NB4 (cell line): Measurements from ENCODE around the gene UBA3.

Source experiments
- POLR2A ChIP-seq: IDR thresholded peaks from 2 replicates; pipeline ENCODE4 v1.6.1; 2011; ENCODE audit warnings: mild to moderate bottlenecking; ENCODE audit not compliant: insufficient read length; ENCODE audit errors: extremely low read depth
- TF ChIP-seq, protein P1 (sequence below): IDR thresholded peaks from one replicate; pipeline ENCODE4 v1.5.1; 2012; ENCODE audit warnings: low read depth, low read length

DNA sequence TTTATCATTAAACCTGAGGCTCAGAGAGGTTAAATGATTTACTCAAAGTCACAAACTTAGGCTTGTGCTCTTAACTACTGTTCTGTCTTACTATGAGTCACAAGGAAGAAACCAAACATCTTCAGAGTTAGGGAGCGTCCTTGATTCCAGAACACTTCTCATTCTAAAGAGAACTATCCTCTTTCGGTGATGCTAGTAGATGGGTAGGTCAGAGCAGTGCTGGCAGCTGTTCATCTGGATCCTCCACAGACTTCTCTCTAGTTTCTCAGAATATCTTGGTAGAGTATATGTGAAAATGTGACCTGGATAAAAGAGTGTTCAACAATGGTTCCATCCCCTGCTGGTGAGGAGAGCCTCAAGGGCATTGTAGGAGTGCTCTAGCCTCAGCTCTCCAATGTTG, 7.9 kb upstream of the UBA3 start:
- TF ChIP-seq, protein P1, sequence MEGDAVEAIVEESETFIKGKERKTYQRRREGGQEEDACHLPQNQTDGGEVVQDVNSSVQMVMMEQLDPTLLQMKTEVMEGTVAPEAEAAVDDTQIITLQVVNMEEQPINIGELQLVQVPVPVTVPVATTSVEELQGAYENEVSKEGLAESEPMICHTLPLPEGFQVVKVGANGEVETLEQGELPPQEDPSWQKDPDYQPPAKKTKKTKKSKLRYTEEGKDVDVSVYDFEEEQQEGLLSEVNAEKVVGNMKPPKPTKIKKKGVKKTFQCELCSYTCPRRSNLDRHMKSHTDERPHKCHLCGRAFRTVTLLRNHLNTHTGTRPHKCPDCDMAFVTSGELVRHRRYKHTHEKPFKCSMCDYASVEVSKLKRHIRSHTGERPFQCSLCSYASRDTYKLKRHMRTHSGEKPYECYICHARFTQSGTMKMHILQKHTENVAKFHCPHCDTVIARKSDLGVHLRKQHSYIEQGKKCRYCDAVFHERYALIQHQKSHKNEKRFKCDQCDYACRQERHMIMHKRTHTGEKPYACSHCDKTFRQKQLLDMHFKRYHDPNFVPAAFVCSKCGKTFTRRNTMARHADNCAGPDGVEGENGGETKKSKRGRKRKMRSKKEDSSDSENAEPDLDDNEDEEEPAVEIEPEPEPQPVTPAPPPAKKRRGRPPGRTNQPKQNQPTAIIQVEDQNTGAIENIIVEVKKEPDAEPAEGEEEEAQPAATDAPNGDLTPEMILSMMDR: no peak
- TF ChIP-seq POLR2A: no peak
